ENCODE results near the gene FEZ2. TPM values are rescaled to one million over a fixed set of nuclear protein-coding genes. Genes with fewer than 3 reads are reported as not detected.
A peak's percentile ranks its signal among the peaks of the same experiment; 100 is the strongest.

The FEZ2 gene
- total and polyA plus RNA-seq, 9 of the 15 experiments (the other 6 are each of a cell fraction or from before 2014, with no cell fraction given) = 9.9 to 35.5 (median 20.1) TPM

GRCh38 chr2:36562973-36563532, 34.9 kb downstream of the FEZ2 start:
- Histone ChIP-seq H3K9ac (ENCODE audit: insufficient read depth in 1 of 2, low read depth in 2 of 2, low read length in 2 of 2) (no peak overlapping the region), H3K9me3 (replicated peaks; ENCODE audit: control insufficient read depth, insufficient read depth, low read depth, low read length) (no peaks in the 10 kb centered on the region), H3K4me1 (replicated peaks in 1 of 2; ENCODE audit: control insufficient read depth in 2 of 2, insufficient read depth in 2 of 2, low read length in 2 of 2) (no peaks in the 10 kb centered on the region), H3K27me3 (ENCODE audit: control insufficient read depth in 2 of 2, insufficient read depth in 2 of 2, low read length in 2 of 2) (no peaks in the 10 kb centered on the region), H3K9me1 (ENCODE audit: control insufficient read depth, insufficient read depth, low read length) (no peaks in the 10 kb centered on the region), H3K4me2 (ENCODE audit: insufficient read depth, low read length) (no peak overlapping the region), H3K4me3 (no peak overlapping the region), H3K27ac (ENCODE audit: extremely low read depth, low read depth, low read length) (no peak overlapping the region), H2AFZ (ENCODE audit: low read depth, low read length) (no peak overlapping the region), H3K79me2 (ENCODE audit: control insufficient read depth, insufficient read depth, low read length) (no peaks in the 10 kb centered on the region), H3K36me3 (ENCODE audit: control insufficient read depth, insufficient read depth, low read length) (peaks cover 11% of the 10 kb centered on the region; the same call in 2 of the 3 replicates), H4K20me1 (replicated peaks; ENCODE audit: control insufficient read depth, insufficient read depth, low read length) (no peaks in the 10 kb centered on the region)
- ChIA-PET POLR2A (interaction anchor here (0.7 to 1.2 kb wide), 3 partner anchors 10 to 22 kb away, joined by 3 to 4 read pairs (median 3); no protein-coding TSS in a partner anchor), CTCF (ENCODE audit: low intra/inter-chr PET ratio) (no interaction called here)
- TF ChIP-seq RBM14 (IDR thresholded peaks at IDR 0.05; ENCODE audit: borderline replicate concordance, insufficient read depth, low read depth, low read length) (no peak), NR2C1 (IDR thresholded peaks at IDR 0.05) (no peak), NR2C1 (tag; IDR thresholded peaks at IDR 0.05) (no peak), CEBPB (tag; IDR thresholded peaks at IDR 0.05) (0 out of 2 replicates have a peak, but pooled peaks have one; percentile 16)
- no peak for FAIRE-seq
- no TSS peak for BruUV-seq (replicated peaks)
- DNase-seq (ENCODE audit: extremely low read depth in 1 of 4, low spot score in 3 of 4) = no peak
- ATAC-seq = no peak
- in situ Hi-C loops (cut with MboI) = no loop called here
- intact Hi-C loops (cut with micrococcal nuclease) = no loop called here
- 83% methylated on average over 3 of the region's 3 CpGs for WGBS (ENCODE audit: insufficient coverage, low coverage, missing lambda C conversion rate)

GRCh38 chr2:36562240-36562639, 35.7 kb downstream of the FEZ2 start:
- Histone ChIP-seq H3K79me2 (ENCODE audit: control insufficient read depth, insufficient read depth, low read length) (no peaks in the 10 kb centered on the region), H3K9me3 (replicated peaks; ENCODE audit: control insufficient read depth, insufficient read depth, low read depth, low read length) (no peaks in the 10 kb centered on the region), H3K9me1 (ENCODE audit: control insufficient read depth, insufficient read depth, low read length) (no peaks in the 10 kb centered on the region), H3K27me3 (ENCODE audit: control insufficient read depth in 2 of 2, insufficient read depth in 2 of 2, low read length in 2 of 2) (no peaks in the 10 kb centered on the region), H3K36me3 (ENCODE audit: control insufficient read depth, insufficient read depth, low read length) (peaks cover 11% of the 10 kb centered on the region; the same call in 2 of the 3 replicates), H2AFZ (ENCODE audit: low read depth, low read length) (no peak overlapping the region), H4K20me1 (replicated peaks; ENCODE audit: control insufficient read depth, insufficient read depth, low read length) (no peaks in the 10 kb centered on the region), H3K4me2 (ENCODE audit: insufficient read depth, low read length) (no peak overlapping the region), H3K27ac (ENCODE audit: extremely low read depth, low read depth, low read length) (no peak overlapping the region), H3K4me1 (replicated peaks in 1 of 2; ENCODE audit: control insufficient read depth in 2 of 2, insufficient read depth in 2 of 2, low read length in 2 of 2) (no peaks in the 10 kb centered on the region), H3K9ac (ENCODE audit: insufficient read depth in 1 of 2, low read depth in 2 of 2, low read length in 2 of 2) (no peak overlapping the region), H3K4me3 (no peak overlapping the region)
- intact Hi-C loops (cut with micrococcal nuclease) (no loop called here), in situ Hi-C loops (cut with MboI) (no loop called here)
- ChIA-PET POLR2A (no interaction called here), CTCF (ENCODE audit: low intra/inter-chr PET ratio) (no interaction called here)
- no peak for DNase-seq (ENCODE audit: extremely low read depth in 1 of 4, low spot score in 3 of 4)
- no TSS peak for BruUV-seq (replicated peaks)
- WGBS (ENCODE audit: insufficient coverage, low coverage, missing lambda C conversion rate) = 87% methylated on average over 1 of the region's 1 CpG
- ATAC-seq = no peak
- FAIRE-seq = no peak
- TF ChIP-seq ARID3B (CRISPR knock-in tag; IDR thresholded peaks at IDR 0.05; ENCODE audit: borderline replicate concordance) (no peak), PPARD (CRISPR knock-in tag; IDR thresholded peaks at IDR 0.05) (no peak), CUX1 (CRISPR knock-in tag; IDR thresholded peaks at IDR 0.05) (no peak)

Measured in K562 (cell line).